ENCODE data around the gene FIZ1.

Gene FIZ1

GRCh38 chr19:55635856-55636440, 36.6 kb upstream of the FIZ1 start:
- DNase-seq (ENCODE audit: low read depth in 2 of 2), result no peak

GRCh38 chr19:55635334-55635717, 36.0 kb upstream of the FIZ1 start:
- DNase-seq (ENCODE audit: low read depth in 2 of 2), result no peak

GRCh38 chr19:55633861-55634260, 34.5 kb upstream of the FIZ1 start:
- DNase-seq (ENCODE audit: low read depth in 2 of 2), result no peak

GRCh38 chr19:55632463-55632834, 33.1 kb upstream of the FIZ1 start:
- DNase-seq (ENCODE audit: low read depth in 2 of 2), result peak; percentile 62 to 74

GRCh38 chr19:55626350-55626749, 27.0 kb upstream of the FIZ1 start:
- no peak for DNase-seq (ENCODE audit: low read depth in 2 of 2)

GRCh38 chr19:55625004-55625326, 25.6 kb upstream of the FIZ1 start:
- no peak for DNase-seq (ENCODE audit: low read depth in 2 of 2)

GRCh38 chr19:55624109-55625003, 25.0 kb upstream of the FIZ1 start, which contains the start of gene ZNF784:
TSS of gene ZNF784 (minus strand) at chr19:55624566. CDS start at chr19:55624561, 5 bp downstream.
- peak; percentile 89 to 96 for DNase-seq (ENCODE audit: low read depth in 2 of 2)

- DNase-seq (ENCODE audit: low read depth in 2 of 2), result no peak
Measured at GRCh38 chr19:55623561-55623960, 24.2 kb upstream of the FIZ1 start.

GRCh38 chr19:55623130-55623529, 23.8 kb upstream of the FIZ1 start:
- no peak for DNase-seq (ENCODE audit: low read depth in 2 of 2)

- no peak for DNase-seq (ENCODE audit: low read depth in 2 of 2)
Measured at GRCh38 chr19:55622242-55622969, 23.1 kb upstream of the FIZ1 start.

GRCh38 chr19:55621673-55622231, 22.4 kb upstream of the FIZ1 start:
- DNase-seq (ENCODE audit: low read depth in 2 of 2), result no peak

GRCh38 chr19:55621205-55621672, 21.9 kb upstream of the FIZ1 start:
- no peak for DNase-seq (ENCODE audit: low read depth in 2 of 2)

- no peak for DNase-seq (ENCODE audit: low read depth in 2 of 2)
Measured at GRCh38 chr19:55620410-55621204, 21.3 kb upstream of the FIZ1 start.

GRCh38 chr19:55619286-55619685, 20.0 kb upstream of the FIZ1 start:
- DNase-seq (ENCODE audit: low read depth in 2 of 2), result no peak

GRCh38 chr19:55618426-55618825, 19.1 kb upstream of the FIZ1 start:
- DNase-seq (ENCODE audit: low read depth in 2 of 2), result no peak

GRCh38 chr19:55617426-55617825, 18.1 kb upstream of the FIZ1 start:
- no peak for DNase-seq (ENCODE audit: low read depth in 2 of 2)

- no peak for DNase-seq (ENCODE audit: low read depth in 2 of 2)
Measured at GRCh38 chr19:55616395-55616875, 17.1 kb upstream of the FIZ1 start.

GRCh38 chr19:55615543-55616394, 16.5 kb upstream of the FIZ1 start:
- DNase-seq (ENCODE audit: low read depth in 2 of 2), result no peak

GRCh38 chr19:55614711-55615542, 15.6 kb upstream of the FIZ1 start:
- DNase-seq (ENCODE audit: low read depth in 2 of 2), result no peak
